ENCODE results near the gene SYNGR2. TPM values are rescaled to one million over a fixed set of nuclear protein-coding genes. Genes with fewer than 3 reads are reported as not detected.

The SYNGR2 gene, protein sequence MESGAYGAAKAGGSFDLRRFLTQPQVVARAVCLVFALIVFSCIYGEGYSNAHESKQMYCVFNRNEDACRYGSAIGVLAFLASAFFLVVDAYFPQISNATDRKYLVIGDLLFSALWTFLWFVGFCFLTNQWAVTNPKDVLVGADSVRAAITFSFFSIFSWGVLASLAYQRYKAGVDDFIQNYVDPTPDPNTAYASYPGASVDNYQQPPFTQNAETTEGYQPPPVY
- total RNA-seq: 92.5 and 92.9 TPM in 2 replicates

DNA sequence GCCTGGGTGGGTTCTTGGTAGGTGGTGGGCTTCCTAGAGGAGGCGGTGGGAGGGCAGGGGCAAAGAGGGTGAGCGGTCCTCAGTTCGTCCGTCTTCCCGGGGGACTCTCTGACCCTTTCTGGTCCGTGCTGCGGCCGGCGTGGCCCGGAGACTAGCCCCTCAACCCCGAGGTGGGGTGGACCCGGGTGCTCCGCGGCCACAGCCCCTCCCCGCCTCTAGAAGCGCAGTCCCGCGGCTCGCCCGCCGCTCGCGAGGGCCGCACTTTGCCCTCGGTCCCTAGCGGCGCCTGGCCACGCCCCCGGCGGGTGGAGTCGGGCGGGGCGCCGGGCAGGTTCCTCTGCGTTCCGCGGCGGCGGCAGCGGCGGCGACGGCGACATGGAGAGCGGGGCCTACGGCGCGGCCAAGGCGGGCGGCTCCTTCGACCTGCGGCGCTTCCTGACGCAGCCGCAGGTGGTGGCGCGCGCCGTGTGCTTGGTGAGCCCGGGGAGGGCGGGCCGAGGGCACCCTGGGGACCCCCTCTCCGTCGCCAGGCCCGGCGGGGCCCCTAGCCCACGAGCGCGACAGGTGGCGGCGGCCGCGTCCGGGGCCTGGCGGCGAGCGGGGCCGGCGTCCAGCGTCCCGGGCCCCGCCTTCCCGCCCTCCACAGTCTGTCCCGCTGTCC lies at the start of gene SYNGR2:
Gene SYNGR2 (plus strand): TSS at position 340 of the 661 bp plus-strand sequence. CDS start 36 bp downstream, at position 376.
- intact Hi-C loops (cut with micrococcal nuclease): loop anchor here (1.0 to 2.0 kb wide), 2 partner anchors 18 to 28 kb away; partner anchors contain the start of genes AFMID and TK1
- Mint-ChIP-seq H3K27ac (peak within 1 kb of the TSS; percentile 55), H3K4me1 (ENCODE audit: low read depth) (peaks cover 19% of the 10 kb centered on the region), H3K9me3 (no peaks in the 10 kb centered on the region), H3K27me3 (ENCODE audit: low read depth) (no peaks in the 10 kb centered on the region), H3K36me3 (ENCODE audit: low read depth) (peaks cover 26% of the 10 kb centered on the region), H3K4me3 (ENCODE audit: low read depth) (peak within 1 kb of the TSS; percentile 72)
- peak; percentile 84 for DNase-seq (ENCODE audit: low spot score)

DNA sequence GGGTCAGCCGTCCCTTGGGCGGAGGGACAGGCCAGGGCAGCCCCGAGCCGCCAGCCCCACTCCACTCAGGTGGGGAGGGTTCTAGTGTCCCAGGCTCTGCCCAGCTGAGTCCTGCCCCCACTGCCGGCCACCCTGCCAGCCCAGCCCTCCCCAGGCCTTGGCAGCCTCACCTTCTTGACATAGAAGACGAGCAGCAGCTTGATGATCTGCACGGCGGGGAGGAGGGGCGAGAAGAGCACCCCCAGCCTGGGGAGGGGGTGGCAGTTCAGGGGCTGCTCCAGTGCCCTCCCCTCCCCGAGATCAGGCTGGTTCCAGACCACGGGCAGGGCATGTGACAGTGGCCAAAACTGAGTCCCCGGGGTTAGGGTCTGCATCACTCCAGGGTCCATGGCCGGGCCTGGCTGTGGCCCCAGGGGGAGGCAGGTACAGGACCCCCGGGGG lies 49.6 kb upstream of the SYNGR2 start:
- intact Hi-C loops (cut with micrococcal nuclease): no loop called here
- H3K36me3 Mint-ChIP-seq (ENCODE audit: low read depth): peaks cover 62% of the 10 kb centered on the region
- peaks cover 54% of the 10 kb centered on the region for H3K4me1 Mint-ChIP-seq (ENCODE audit: low read depth)
- DNase-seq (ENCODE audit: low spot score): no peak
- no peak overlapping the region for H3K27ac Mint-ChIP-seq
- no peaks in the 10 kb centered on the region for H3K27me3 Mint-ChIP-seq (ENCODE audit: low read depth)
- H3K9me3 Mint-ChIP-seq: no peaks in the 10 kb centered on the region
- H3K4me3 Mint-ChIP-seq (ENCODE audit: low read depth): no peak overlapping the region

DNA sequence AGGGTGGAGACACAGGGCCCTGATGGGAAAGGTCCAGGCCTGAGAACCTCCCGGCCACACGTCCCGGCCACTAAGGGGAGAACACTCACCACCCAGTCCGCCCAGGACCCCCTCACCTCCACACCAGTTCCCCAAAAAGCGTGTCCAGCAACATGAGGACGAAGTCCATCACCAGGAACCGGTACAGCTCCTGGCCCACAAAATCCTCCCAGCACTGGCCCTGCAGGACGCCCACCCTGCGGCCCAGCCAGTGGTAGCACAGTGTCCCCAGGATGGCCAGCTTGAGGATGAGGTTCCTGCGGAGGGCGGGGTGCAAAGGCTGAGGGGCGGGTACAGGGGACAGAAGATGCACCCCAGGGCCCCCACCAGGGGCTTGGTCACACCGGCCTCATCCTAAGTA lies 47.8 kb upstream of the SYNGR2 start:
- Mint-ChIP-seq H3K9me3 (no peaks in the 10 kb centered on the region), H3K27me3 (ENCODE audit: low read depth) (no peaks in the 10 kb centered on the region), H3K36me3 (ENCODE audit: low read depth) (peaks cover 56% of the 10 kb centered on the region), H3K27ac (no peak overlapping the region), H3K4me1 (ENCODE audit: low read depth) (peaks cover 48% of the 10 kb centered on the region), H3K4me3 (ENCODE audit: low read depth) (peak overlapping the region; percentile 2)
- DNase-seq (ENCODE audit: low spot score): no peak
- intact Hi-C loops (cut with micrococcal nuclease): loop anchor here (10.0 kb wide), 2 partner anchors 666 to 1386 kb away; partner anchors contain the start of genes MFSD11 and SRSF2

DNA sequence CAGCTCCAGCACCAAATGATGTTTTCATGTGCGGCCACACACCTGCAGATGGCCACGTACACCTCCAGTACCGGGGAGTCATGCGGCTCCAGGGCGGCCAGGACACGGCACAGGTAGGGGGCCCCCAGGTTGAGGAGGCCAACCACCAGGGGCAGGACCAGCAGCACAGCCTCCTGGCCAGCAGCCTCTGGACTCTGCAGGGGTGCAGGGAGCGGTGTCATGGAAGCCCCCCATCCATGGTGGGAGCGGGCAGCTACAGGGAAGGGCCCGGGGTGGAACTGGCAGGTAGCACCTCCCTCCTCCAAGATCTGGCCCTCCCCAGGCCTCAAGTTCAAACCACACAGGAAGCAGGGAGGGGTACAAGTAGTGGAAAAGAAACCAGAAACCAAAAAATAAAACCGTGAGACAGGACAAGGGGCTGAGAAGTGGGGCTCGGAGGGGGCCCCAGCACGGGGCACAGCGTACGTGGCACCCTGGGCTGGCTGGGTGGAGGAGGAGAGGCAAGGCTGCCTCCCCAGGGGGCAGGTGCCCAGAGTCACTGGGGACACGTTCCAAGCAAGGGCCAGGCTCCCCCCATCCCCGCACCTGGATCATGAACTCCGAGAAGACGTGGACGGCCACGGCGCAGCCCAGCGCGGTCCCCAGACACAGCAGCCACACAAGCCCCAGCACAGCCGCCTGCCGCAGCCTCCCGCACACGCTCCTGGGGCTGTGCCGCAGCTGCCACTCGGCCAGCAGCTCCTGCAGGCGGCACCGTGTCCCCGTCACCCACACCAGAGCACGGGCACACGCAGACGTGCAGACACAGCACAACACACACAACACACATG lies 47.2 kb upstream of the SYNGR2 start:
- Mint-ChIP-seq H3K27ac (peak overlapping the region; percentile 55), H3K27me3 (ENCODE audit: low read depth) (no peaks in the 10 kb centered on the region), H3K36me3 (ENCODE audit: low read depth) (peaks cover 60% of the 10 kb centered on the region), H3K4me1 (ENCODE audit: low read depth) (peaks cover 50% of the 10 kb centered on the region), H3K4me3 (ENCODE audit: low read depth) (peak overlapping the region; percentile 80), H3K9me3 (no peaks in the 10 kb centered on the region)
- intact Hi-C loops (cut with micrococcal nuclease): loop anchor here (1.0 to 10.0 kb wide), 3 partner anchors 9 to 1386 kb away; partner anchors contain the start of genes MFSD11, SRSF2 and TMC8
- DNase-seq (ENCODE audit: low spot score): peak; percentile 69

DNA sequence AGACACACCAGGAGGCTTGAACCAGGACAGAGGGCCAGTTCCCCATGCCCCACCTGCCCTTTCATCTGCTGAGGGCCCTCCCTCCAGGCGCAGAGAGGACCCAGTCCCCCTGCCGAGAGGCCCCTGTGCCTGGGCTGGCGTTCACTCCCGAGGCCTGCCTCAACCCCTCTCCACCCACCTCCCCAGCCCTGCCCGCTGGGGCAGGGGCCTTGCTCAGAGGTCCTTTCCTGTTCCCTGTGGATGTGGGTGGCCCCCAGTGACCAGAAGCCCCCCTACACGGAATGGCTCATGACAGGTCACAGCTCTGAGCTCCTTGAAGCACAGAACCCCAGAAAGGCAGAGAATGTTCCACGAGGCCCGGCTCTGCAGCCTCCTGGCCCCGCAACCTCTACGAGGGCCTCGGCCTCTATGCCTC lies 46.6 kb upstream of the SYNGR2 start:
- peak overlapping the region; percentile 55 for H3K27ac Mint-ChIP-seq
- H3K36me3 Mint-ChIP-seq (ENCODE audit: low read depth): peaks cover 62% of the 10 kb centered on the region
- intact Hi-C loops (cut with micrococcal nuclease): loop anchor here (1.0 to 10.0 kb wide), 3 partner anchors 8 to 1387 kb away; partner anchors contain the start of genes MFSD11, SRSF2 and TMC8
- no peaks in the 10 kb centered on the region for H3K9me3 Mint-ChIP-seq
- DNase-seq (ENCODE audit: low spot score): no peak
- peaks cover 51% of the 10 kb centered on the region for H3K4me1 Mint-ChIP-seq (ENCODE audit: low read depth)
- H3K27me3 Mint-ChIP-seq (ENCODE audit: low read depth): no peaks in the 10 kb centered on the region
- H3K4me3 Mint-ChIP-seq (ENCODE audit: low read depth): peak overlapping the region; percentile 80

DNA sequence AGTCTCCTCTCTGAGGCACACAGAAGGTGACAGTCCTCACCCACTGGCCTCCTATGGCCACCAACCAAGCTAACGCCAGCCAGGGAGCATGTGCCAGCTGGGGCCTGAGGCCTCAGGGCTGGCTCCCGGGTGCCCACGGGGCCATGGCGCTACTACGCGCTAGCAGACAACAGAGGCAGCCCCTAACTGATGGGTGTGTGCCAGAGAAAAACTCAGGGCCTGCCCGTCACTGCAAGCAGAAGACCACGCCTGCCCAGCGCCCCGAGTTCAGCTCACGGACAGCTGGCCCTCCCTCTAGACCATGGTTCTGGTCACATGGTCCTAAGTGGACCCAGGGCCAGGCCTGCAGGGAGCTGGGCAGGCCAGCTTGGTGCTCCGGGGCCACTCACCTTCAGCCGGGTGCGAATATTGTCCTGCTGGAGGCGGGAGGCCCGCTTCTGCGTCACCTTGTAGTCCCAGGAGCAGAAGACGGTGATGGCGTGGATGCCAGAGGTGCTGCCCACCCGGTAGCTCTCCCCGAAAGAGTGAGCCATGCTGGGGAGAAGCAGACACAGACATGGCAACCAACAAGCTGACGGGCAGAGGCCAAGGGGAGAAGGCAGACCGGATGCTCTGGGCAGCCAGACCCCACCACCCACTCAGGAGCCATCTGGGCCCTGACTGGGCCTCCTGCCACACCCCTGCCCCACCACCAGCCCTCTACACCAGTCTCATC lies 46.0 kb upstream of the SYNGR2 start:
- peak overlapping the region; percentile 80 for H3K4me3 Mint-ChIP-seq (ENCODE audit: low read depth)
- H3K4me1 Mint-ChIP-seq (ENCODE audit: low read depth): peaks cover 48% of the 10 kb centered on the region
- H3K27me3 Mint-ChIP-seq (ENCODE audit: low read depth): no peaks in the 10 kb centered on the region
- H3K9me3 Mint-ChIP-seq: no peaks in the 10 kb centered on the region
- no peak for DNase-seq (ENCODE audit: low spot score)
- H3K27ac Mint-ChIP-seq: peak overlapping the region; percentile 55
- intact Hi-C loops (cut with micrococcal nuclease): loop anchor here (10.0 kb wide), 2 partner anchors 668 to 1388 kb away; partner anchors contain the start of genes MFSD11 and SRSF2
- H3K36me3 Mint-ChIP-seq (ENCODE audit: low read depth): peaks cover 63% of the 10 kb centered on the region

DNA sequence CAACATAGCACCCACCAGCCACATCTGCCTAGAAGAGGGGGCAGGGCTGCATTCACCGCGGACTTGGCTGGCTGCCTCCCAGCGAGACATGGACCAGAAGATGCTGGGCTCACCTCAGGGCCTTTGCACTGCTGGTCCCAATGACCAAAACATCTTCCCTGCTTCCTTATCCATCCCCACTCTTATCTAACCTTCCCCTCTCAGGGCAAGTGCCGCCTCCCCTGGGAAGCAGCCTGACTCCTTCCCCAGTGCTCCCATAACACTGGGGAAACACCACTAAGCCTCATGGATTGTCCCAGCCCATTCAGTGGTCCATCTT lies 45.5 kb upstream of the SYNGR2 start:
- DNase-seq (ENCODE audit: low spot score): no peak
- Mint-ChIP-seq H3K27me3 (ENCODE audit: low read depth) (no peaks in the 10 kb centered on the region), H3K27ac (peak overlapping the region; percentile 58), H3K9me3 (no peaks in the 10 kb centered on the region), H3K4me3 (ENCODE audit: low read depth) (peak overlapping the region; percentile 80), H3K4me1 (ENCODE audit: low read depth) (peaks cover 48% of the 10 kb centered on the region), H3K36me3 (ENCODE audit: low read depth) (peaks cover 61% of the 10 kb centered on the region)
- intact Hi-C loops (cut with micrococcal nuclease): loop anchor here (10.0 kb wide), 2 partner anchors 668 to 1388 kb away; partner anchors contain the start of genes MFSD11 and SRSF2

DNA sequence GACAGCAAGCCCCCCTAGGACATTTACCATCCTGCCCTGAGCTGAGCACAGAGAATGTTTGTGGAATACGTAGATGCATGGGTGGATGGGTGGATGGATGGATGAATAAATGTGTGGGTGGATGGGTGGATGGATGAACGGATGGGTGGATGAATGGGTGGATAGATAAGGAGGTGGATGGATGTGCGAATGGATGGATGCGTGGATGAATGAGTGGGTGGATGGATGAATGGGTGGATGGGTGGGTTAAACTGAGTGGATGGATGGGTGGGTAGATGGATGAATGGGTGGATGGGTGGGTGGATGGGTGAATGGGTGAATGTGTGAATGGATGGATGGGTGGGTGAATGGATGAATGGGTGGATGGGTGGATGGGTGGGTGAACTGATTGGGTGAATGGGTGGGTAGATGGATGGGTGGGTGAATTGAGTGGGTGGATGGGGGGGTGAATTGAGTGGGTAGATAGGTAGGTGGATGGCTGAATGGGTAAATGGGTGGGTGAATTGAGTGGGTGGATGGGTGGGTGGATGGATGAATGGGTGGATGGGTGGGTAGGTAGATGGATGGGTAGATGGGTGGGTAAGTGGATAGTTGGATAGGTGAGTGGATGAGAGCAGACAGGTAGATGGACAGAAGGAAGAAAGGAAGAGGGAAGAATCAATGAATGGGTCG lies 45.0 kb upstream of the SYNGR2 start:
- Mint-ChIP-seq H3K4me3 (ENCODE audit: low read depth) (peak overlapping the region; percentile 80), H3K36me3 (ENCODE audit: low read depth) (peaks cover 58% of the 10 kb centered on the region), H3K27me3 (ENCODE audit: low read depth) (no peaks in the 10 kb centered on the region), H3K4me1 (ENCODE audit: low read depth) (peaks cover 46% of the 10 kb centered on the region), H3K9me3 (no peaks in the 10 kb centered on the region), H3K27ac (peak overlapping the region; percentile 58)
- DNase-seq (ENCODE audit: low spot score): no peak
- intact Hi-C loops (cut with micrococcal nuclease): loop anchor here (10.0 kb wide), 2 partner anchors 669 to 1389 kb away; partner anchors contain the start of genes MFSD11 and SRSF2

DNA sequence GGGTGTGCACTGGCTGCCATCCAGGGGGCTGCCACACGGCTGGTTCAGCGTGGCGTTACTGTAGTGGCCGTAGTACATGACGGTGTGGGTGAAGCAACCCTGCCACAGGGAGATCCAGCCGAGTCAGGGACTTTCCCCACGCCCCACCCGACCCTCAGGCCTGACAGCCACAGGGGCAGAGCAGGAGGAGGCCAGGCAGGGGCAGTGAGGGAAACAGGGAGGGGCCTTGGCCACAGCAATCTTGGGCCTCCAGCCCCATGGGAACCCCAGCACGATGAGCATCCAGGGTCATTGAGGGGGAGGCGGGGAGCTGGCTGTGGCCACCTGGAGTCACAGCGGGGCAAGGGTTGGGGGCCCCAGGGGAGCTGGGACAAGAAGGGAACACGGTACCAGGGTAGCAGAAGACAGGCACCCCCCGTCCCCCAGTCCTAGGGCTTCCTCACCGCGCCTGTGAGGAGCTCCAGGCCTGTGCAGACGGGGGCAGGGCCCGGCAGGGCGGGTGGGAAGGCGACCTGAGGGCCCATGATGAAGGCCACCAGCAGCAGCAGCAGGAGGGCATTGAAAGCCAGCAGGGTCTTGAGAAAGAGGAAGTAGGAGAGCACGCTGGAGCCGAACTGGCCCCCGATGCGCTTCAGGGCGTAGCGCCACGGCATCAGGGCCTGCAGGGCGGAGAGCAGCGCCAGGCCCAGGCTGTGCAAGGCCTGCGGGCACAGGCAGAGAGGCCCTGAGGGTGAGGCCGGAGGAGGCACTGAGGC lies 44.1 kb upstream of the SYNGR2 start:
- Mint-ChIP-seq H3K4me1 (ENCODE audit: low read depth) (peaks cover 50% of the 10 kb centered on the region), H3K9me3 (no peaks in the 10 kb centered on the region), H3K27ac (peak overlapping the region; percentile 29), H3K27me3 (ENCODE audit: low read depth) (no peaks in the 10 kb centered on the region), H3K36me3 (ENCODE audit: low read depth) (peaks cover 58% of the 10 kb centered on the region), H3K4me3 (ENCODE audit: low read depth) (peak overlapping the region; percentile 40)
- DNase-seq (ENCODE audit: low spot score): no peak
- intact Hi-C loops (cut with micrococcal nuclease): loop anchor here (10.0 kb wide), 2 partner anchors 669 to 1389 kb away; partner anchors contain the start of genes MFSD11 and SRSF2

DNA sequence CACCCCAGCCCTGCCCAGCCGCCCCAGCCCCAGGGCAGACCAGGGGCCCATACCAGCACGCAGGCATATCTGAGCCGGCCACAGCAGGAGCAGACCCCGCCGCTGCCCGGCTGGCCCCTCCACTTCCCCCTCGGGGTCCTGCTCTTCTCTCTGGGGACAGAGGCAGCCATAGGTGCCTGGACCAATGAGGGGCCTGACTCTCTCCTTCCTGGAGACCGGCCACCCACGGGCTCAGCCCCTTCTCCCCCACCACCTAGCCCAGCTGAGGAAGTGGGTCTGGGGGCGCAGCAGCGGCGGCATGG lies 43.6 kb upstream of the SYNGR2 start:
- intact Hi-C loops (cut with micrococcal nuclease): loop anchor here (10.0 kb wide), 2 partner anchors 670 to 1390 kb away; partner anchors contain the start of genes MFSD11 and SRSF2
- Mint-ChIP-seq H3K27ac (no peak overlapping the region), H3K9me3 (no peaks in the 10 kb centered on the region), H3K36me3 (ENCODE audit: low read depth) (peaks cover 58% of the 10 kb centered on the region), H3K4me3 (ENCODE audit: low read depth) (peak overlapping the region; percentile 49), H3K4me1 (ENCODE audit: low read depth) (peaks cover 54% of the 10 kb centered on the region), H3K27me3 (ENCODE audit: low read depth) (no peaks in the 10 kb centered on the region)
- DNase-seq (ENCODE audit: low spot score): no peak
